ENCODE data around the gene ADRA2B. TPM values are rescaled to one million over a fixed set of nuclear protein-coding genes. Genes with fewer than 3 reads are reported as not detected.

The ADRA2B gene
- total RNA-seq, 2 donors from 2014 or later = 0.54 to 0.90 TPM

DNA sequence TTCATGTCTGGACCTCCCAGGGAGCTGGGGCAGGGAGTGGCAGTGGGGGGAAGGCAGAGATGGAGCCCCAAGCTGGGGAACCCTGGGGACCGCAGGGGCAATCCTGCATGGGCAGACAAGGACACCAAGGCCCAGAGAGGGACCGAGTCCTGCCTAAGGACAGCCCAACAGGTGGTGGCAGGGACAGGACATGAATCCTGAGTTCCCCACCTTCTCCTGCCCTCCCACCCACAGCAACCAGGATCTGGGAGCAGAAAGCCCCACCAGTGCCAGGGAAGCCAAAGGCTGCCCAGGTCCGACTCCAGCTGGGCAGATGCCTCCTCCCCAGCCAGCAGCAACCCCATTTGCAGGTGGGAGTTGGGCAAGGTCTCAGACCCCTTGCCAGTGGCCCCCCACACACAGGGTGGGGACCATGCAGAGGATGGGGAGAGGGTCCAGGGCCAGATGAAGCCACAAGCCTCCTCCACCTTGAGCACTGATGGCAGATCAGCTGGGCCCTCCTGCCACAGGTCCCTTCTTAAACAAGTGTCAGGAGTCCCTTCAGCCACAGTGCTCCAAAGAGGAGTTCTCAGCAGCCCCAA, 6.3 kb downstream of the ADRA2B start:
- no peak overlapping the region for H3K27ac ChIP-seq
- H3K27me3 ChIP-seq = no peaks in the 10 kb centered on the region
- DNase-seq = no peak
- no peaks in the 10 kb centered on the region for H3K36me3 ChIP-seq
- H3K9ac ChIP-seq (ENCODE audit: low read depth in 2 of 2, low read length in 2 of 2) = no peak overlapping the region
- H3K4me1 ChIP-seq = no peaks in the 10 kb centered on the region
- H3K4me3 ChIP-seq = no peak overlapping the region
- H3K9me3 ChIP-seq = no peaks in the 10 kb centered on the region
- TF ChIP-seq, protein P1, sequence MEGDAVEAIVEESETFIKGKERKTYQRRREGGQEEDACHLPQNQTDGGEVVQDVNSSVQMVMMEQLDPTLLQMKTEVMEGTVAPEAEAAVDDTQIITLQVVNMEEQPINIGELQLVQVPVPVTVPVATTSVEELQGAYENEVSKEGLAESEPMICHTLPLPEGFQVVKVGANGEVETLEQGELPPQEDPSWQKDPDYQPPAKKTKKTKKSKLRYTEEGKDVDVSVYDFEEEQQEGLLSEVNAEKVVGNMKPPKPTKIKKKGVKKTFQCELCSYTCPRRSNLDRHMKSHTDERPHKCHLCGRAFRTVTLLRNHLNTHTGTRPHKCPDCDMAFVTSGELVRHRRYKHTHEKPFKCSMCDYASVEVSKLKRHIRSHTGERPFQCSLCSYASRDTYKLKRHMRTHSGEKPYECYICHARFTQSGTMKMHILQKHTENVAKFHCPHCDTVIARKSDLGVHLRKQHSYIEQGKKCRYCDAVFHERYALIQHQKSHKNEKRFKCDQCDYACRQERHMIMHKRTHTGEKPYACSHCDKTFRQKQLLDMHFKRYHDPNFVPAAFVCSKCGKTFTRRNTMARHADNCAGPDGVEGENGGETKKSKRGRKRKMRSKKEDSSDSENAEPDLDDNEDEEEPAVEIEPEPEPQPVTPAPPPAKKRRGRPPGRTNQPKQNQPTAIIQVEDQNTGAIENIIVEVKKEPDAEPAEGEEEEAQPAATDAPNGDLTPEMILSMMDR (IDR thresholded peaks at IDR 0.05) = no peak
- intact Hi-C loops (cut with DNase I) = loop anchor here (10.0 kb wide), 1 partner anchor 85 kb away; no protein-coding TSS in a partner anchor

DNA sequence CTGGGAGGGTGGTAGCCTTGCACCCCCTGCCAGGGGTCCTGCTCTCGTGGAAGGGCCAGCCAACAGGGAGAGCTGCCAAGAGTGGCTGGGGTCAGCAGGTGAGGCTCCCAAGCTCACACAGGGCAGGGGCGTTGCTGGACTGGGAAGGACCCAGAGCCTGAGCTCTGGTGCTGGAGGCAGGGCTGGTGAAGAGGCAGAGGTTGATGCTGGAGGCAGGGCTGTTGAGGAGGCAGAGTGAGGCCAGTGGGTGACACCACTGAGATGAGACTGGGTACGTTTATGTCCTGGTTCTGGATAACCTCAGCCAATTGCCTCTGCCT, 7.0 kb downstream of the ADRA2B start:
- Histone ChIP-seq H3K4me3 (no peak overlapping the region), H3K4me1 (no peaks in the 10 kb centered on the region), H3K27me3 (no peaks in the 10 kb centered on the region), H3K36me3 (no peaks in the 10 kb centered on the region), H3K9ac (ENCODE audit: low read depth in 2 of 2, low read length in 2 of 2) (no peak overlapping the region), H3K27ac (no peak overlapping the region), H3K9me3 (no peaks in the 10 kb centered on the region)
- TF ChIP-seq, protein P1 (IDR thresholded peaks at IDR 0.05) = no peak
- DNase-seq = no peak
- intact Hi-C loops (cut with DNase I) = no loop called here

DNA sequence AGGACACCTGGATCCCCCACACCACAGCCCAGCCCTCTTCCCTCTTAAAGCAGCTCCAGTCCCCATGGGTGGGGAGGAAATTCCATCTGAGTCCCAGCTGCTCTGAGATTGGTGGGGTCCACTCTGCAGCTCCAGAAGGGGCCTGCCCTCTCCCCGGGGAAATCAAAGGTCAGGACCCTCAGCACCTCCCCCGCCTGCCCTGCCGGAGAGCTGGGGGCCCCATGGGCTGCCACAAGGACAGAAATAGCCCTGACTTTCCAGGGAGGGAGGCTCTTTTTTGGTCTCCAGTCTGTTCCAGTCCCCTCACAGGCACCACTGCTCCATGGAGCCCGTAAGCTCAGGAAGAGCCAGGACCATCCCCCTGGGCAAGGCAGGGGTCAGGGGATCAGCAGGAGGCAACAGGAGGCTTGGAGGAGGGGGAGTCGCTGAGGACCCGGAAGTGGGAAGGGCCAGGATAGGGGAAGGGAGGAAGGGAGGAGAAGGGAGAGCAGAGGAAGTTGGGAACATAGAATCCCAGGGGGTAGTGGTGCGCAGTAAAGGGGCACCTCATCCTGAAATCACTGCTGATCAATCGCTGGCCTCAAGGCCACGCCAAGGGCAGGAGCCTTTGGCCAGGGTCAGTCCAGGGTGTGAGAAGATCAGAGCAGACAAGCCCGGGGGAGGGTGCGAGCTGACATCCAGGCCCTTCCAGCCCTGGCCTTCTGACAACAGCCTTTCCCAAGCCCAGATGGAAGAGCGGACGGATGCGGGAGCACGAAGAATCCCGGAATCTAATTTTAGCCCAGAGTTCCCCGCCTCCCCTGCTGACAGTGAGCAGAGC, 7.6 kb downstream of the ADRA2B start:
- intact Hi-C loops (cut with DNase I) = no loop called here
- H3K4me3 ChIP-seq = no peak overlapping the region
- no peaks in the 10 kb centered on the region for H3K36me3 ChIP-seq
- H3K27ac ChIP-seq = no peak overlapping the region
- no peak for DNase-seq
- no peak overlapping the region for H3K9ac ChIP-seq (ENCODE audit: low read depth in 2 of 2, low read length in 2 of 2)
- TF ChIP-seq, protein P1 (IDR thresholded peaks at IDR 0.05) = no peak
- no peaks in the 10 kb centered on the region for H3K4me1 ChIP-seq
- no peaks in the 10 kb centered on the region for H3K27me3 ChIP-seq
- H3K9me3 ChIP-seq = no peaks in the 10 kb centered on the region

DNA sequence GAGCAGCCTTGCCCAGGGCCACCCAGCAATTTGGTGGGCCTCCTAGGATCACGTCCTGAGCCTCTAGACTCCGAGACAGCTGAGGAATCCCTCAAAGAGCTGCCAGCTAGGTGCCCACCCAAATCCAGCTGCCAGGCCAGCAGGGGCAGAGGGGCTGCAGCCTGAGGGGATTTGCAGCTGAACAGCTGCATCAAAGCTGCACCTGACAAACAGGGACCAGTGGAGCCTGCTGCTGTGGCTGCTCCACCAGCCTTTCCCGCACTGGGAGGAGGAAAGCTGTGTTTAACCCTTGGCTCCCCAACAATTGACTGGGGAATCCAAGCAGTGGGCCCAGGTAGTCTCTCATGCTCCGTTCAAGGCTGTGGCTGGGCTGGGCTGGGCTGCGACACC, 8.2 kb downstream of the ADRA2B start:
- no peaks in the 10 kb centered on the region for H3K9me3 ChIP-seq
- no peak overlapping the region for H3K4me3 ChIP-seq
- DNase-seq = no peak
- intact Hi-C loops (cut with DNase I) = no loop called here
- TF ChIP-seq, protein P1 (IDR thresholded peaks at IDR 0.05) = no peak
- no peak overlapping the region for H3K9ac ChIP-seq (ENCODE audit: low read depth in 2 of 2, low read length in 2 of 2)
- no peak overlapping the region for H3K27ac ChIP-seq
- H3K4me1 ChIP-seq = no peaks in the 10 kb centered on the region
- H3K27me3 ChIP-seq = no peaks in the 10 kb centered on the region
- H3K36me3 ChIP-seq = no peaks in the 10 kb centered on the region

DNA sequence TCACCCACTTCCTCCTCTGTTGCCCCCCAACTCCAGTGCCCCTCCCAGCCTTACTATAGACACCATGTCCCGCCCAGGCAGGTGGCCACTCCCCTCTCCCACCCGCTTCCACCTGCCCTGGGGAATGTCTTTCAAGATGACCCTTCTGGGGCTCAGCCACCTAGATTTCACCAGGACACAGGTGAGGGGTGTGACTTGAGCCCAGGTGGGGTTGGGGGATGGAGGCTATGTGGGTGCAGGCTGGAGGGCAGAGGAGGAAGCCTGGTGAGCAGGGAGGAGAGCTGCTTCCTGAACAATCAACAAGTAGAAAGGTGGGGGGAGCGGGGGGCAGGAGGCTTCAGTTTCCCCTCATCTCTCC, 8.7 kb downstream of the ADRA2B start:
- intact Hi-C loops (cut with DNase I) = no loop called here
- Histone ChIP-seq H3K27me3 (no peaks in the 10 kb centered on the region), H3K4me3 (no peak overlapping the region), H3K27ac (no peak overlapping the region), H3K36me3 (no peaks in the 10 kb centered on the region), H3K4me1 (no peaks in the 10 kb centered on the region), H3K9me3 (no peaks in the 10 kb centered on the region), H3K9ac (ENCODE audit: low read depth in 2 of 2, low read length in 2 of 2) (no peak overlapping the region)
- no peak for DNase-seq
- TF ChIP-seq, protein P1 (IDR thresholded peaks at IDR 0.05) = no peak

Data from colonic mucosa (tissue), 4 donors.